GM12878 (cell line): ENCODE data around the gene BNC2. TPM values are rescaled to one million over a fixed set of nuclear protein-coding genes. Genes with fewer than 3 reads are reported as not detected.

ENCODE experiments used
- BCL11A ChIP-seq: IDR thresholded peaks from 2 replicates; pipeline ENCODE4 v1.6.1; 2011; ENCODE audit warnings: low read depth, low read length
- CUX1 ChIP-seq: IDR thresholded peaks from 2 replicates; pipeline ENCODE4 v1.6.1; 2012; ENCODE audit warnings: improper control_type of control experiment, low read depth, low read length; ENCODE audit not compliant: insufficient replicate concordance
- E4F1 ChIP-seq: fragments of 450-650 bp; IDR thresholded peaks from 2 replicates; pipeline ENCODE4 v1.6.1; 2018; ENCODE audit warnings: borderline replicate concordance, mild to moderate bottlenecking; ENCODE audit not compliant: partially characterized antibody
- KLF5 ChIP-seq: fragments of 450-650 bp; IDR thresholded peaks from 2 replicates; pipeline ENCODE4 v1.6.1; 2014; ENCODE audit warnings: mild to moderate bottlenecking; ENCODE audit not compliant: partially characterized antibody
- MEF2A ChIP-seq: IDR thresholded peaks from 2 replicates; pipeline ENCODE4 v1.6.1; 2011; ENCODE audit warnings: low read depth, mild to moderate bottlenecking, low read length, moderate library complexity; ENCODE audit not compliant: insufficient read depth
- NR2C2 ChIP-seq: IDR thresholded peaks from 2 replicates; pipeline ENCODE4 v1.6.1; 2011; ENCODE audit warnings: borderline replicate concordance, low read depth; ENCODE audit not compliant: control insufficient read depth, insufficient read length
- NR2F1 ChIP-seq: fragments of 450-650 bp; conservative IDR thresholded peaks from 2 replicates; pipeline ENCODE4 v1.6.1; 2017; ENCODE audit warnings: mild to moderate bottlenecking
- PAX8 ChIP-seq: fragments of 450-650 bp; IDR thresholded peaks from 2 replicates; pipeline ENCODE4 v1.6.1; 2017; ENCODE audit warnings: mild to moderate bottlenecking, moderate library complexity
- ZBED1 ChIP-seq: IDR thresholded peaks from 2 replicates; pipeline ENCODE4 v1.6.1; 2016; ENCODE audit warnings: borderline replicate concordance
- ZBTB33 ChIP-seq: fragments of 450-650 bp; IDR thresholded peaks from 2 replicates; pipeline ENCODE4 v1.6.1; 2017; ENCODE audit warnings: mild to moderate bottlenecking
- ZNF622 ChIP-seq: fragments of 450-650 bp; IDR thresholded peaks from 2 replicates; pipeline ENCODE4 v1.6.1; 2017; ENCODE audit warnings: mild to moderate bottlenecking, inconsistent platforms
- polyA plus RNA-seq, 11 experiments: library from polyadenylated mRNA; depleted of rRNA in 4 of 11; unstranded in 6 of 11; stranded (reverse) in 5 of 11; fragments of >200 nt; fragmentation: Nextera tagmentation in 4 of 11; fragmentation: Illumina TruSeq in 1 of 11; extraction: Ambion mirVana in 4 of 11; extraction: Trizol in 1 of 11; gene quantifications; 1 replicate in 1 of 11; 2 replicates in 10 of 11; pipeline versions ENCODE4 v1.2.1 to v1.2.3, GENCODE V29; 2011 to 2016; ENCODE audit warnings: inconsistent platforms in 2 of 11, missing spikeins in 2 of 11, low read depth in 1 of 11
- total RNA-seq, 4 experiments: library from RNA; depleted of rRNA in 3 of 4; stranded (reverse); fragments of >200 nt in 3 of 4; fragmentation: Illumina TruSeq in 1 of 4; extraction: Trizol in 1 of 4; gene quantifications; 2 replicates each; pipeline versions ENCODE4 v1.2.1 to v1.2.3, GENCODE V29; 2013 to 2021

Gene BNC2
- total and polyA plus RNA-seq, 10 of the 15 experiments (the other 5 are each of a cell fraction or from before 2014, with no cell fraction given) = 0.05 to 14.5 (median 0.26) TPM

- no peak for TF ChIP-seq E4F1
- TF ChIP-seq NR2F1 = no peak
- no peak for TF ChIP-seq KLF5
- no peak for TF ChIP-seq ZBED1
- TF ChIP-seq CUX1 = no peak
- no peak for TF ChIP-seq PAX8
- no peak for TF ChIP-seq NR2C2
- no peak for TF ChIP-seq ZNF622
- TF ChIP-seq MEF2A = no peak
- TF ChIP-seq BCL11A = no peak
- no peak for TF ChIP-seq ZBTB33
Observed at GRCh38 chr9:16869131-16869881, 1.2 kb downstream of the BNC2 start (continued).
